ENCODE data around the gene FDXR.

FDXR gene

GRCh38 chr17:74833501-74834377, 39.1 kb downstream of the FDXR start:
- no peak for DNase-seq (ENCODE audit: low read depth)

- no peak for DNase-seq (ENCODE audit: low read depth)
Observed at GRCh38 chr17:74832421-74832820, 40.4 kb downstream of the FDXR start.

GRCh38 chr17:74831444-74832146, 41.2 kb downstream of the FDXR start:
- DNase-seq (ENCODE audit: low read depth) = no peak

- no peak for DNase-seq (ENCODE audit: low read depth)
Observed at GRCh38 chr17:74830861-74831260, 41.9 kb downstream of the FDXR start.

GRCh38 chr17:74827800-74828199, 45.0 kb downstream of the FDXR start:
- DNase-seq (ENCODE audit: low read depth) = no peak

GRCh38 chr17:74825952-74826719, 46.7 kb downstream of the FDXR start:
- no peak for DNase-seq (ENCODE audit: low read depth)

- DNase-seq (ENCODE audit: low read depth) = no peak
Observed at GRCh38 chr17:74824961-74825627, 47.7 kb downstream of the FDXR start.

- DNase-seq (ENCODE audit: low read depth) = no peak
Observed at GRCh38 chr17:74822939-74823367, 49.8 kb downstream of the FDXR start.

- DNase-seq (ENCODE audit: low read depth) = no peak
Observed at GRCh38 chr17:74822335-74822938, 50.4 kb downstream of the FDXR start.

- DNase-seq (ENCODE audit: low read depth) = no peak
Observed at GRCh38 chr17:74821655-74822334, 51.0 kb downstream of the FDXR start.

- DNase-seq (ENCODE audit: low read depth) = no peak
Observed at GRCh38 chr17:74819801-74820436, 52.9 kb downstream of the FDXR start.

- no peak for DNase-seq (ENCODE audit: low read depth)
Observed at GRCh38 chr17:74818291-74818938, 54.4 kb downstream of the FDXR start.

- DNase-seq (ENCODE audit: low read depth) = no peak
Observed at GRCh38 chr17:74816905-74817620, 55.7 kb downstream of the FDXR start.

GRCh38 chr17:74815550-74816370, 57.0 kb downstream of the FDXR start:
- no peak for DNase-seq (ENCODE audit: low read depth)

GRCh38 chr17:74815067-74815466, 57.7 kb downstream of the FDXR start:
- no peak for DNase-seq (ENCODE audit: low read depth)

GRCh38 chr17:74814453-74814852, 58.3 kb downstream of the FDXR start:
- no peak for DNase-seq (ENCODE audit: low read depth)

All from activated T-cell treated with anti-CD3 and anti-CD28 coated beads for 48 hours (primary cell).